A549 (cell line): ENCODE data around the gene FLNB. TPM values are rescaled to one million over a fixed set of nuclear protein-coding genes. Genes with fewer than 3 reads are reported as not detected.

Source experiments
- ATAC-seq, 2 experiments: fragments of 200-7000 bp in 1 of 2; fragments of >200 bp in 1 of 2; cut with Nextera tagmentation in 1 of 2; cut with Tn5 transposase in 1 of 2; 3 replicates each; pipeline versions ENCODE4 v1.8.0 to v1.9.1; 2018 to 2020; ENCODE audit warnings: mild to moderate bottlenecking in 1 of 2, moderate library complexity in 1 of 2
- CTCF ChIA-PET: fragments of 300-600 bp; sonication (Branson Sonifier 250); formaldehyde crosslinking; extraction: SDS; loops from one replicate; lab custom pipeline; 2021; ENCODE audit warnings: antibody characterized with exemption, inconsistent platforms; lab: Yijun Ruan, JAX
- POLR2A ChIA-PET: fragments of 350-600 bp; formaldehyde crosslinking; extraction: SDS; loops from one replicate; lab custom pipeline; 2021; ENCODE audit warnings: antibody characterized with exemption, inconsistent platforms; lab: Yijun Ruan, JAX
- DNase-seq, 2 experiments: peaks; one replicate each; pipeline versions ENCODE4 v3.0.0 to v3.0.0-alpha.2; 2011 to 2016; ENCODE audit warnings: low read depth in 1 of 2, low spot score in 1 of 2
- FAIRE-seq: peaks from 2 replicates; lab custom pipeline; 2011; peaks lifted over from hg19 to GRCh38; lab: Jason Lieb, UNC
- H3K27ac ChIP-seq, 2 experiments: fragments of >200 bp; sonication (Bioruptor Twin); formaldehyde crosslinking; 3 replicates each; pipeline ENCODE4 v1.5.1; 2016 to 2017
- H3K4me1 ChIP-seq: fragments of >200 bp; sonication (Bioruptor Twin); formaldehyde crosslinking; 3 replicates; pipeline ENCODE4 v1.6.1; 2016
- H3K4me2 ChIP-seq: fragments of >200 bp; sonication (Bioruptor Twin); formaldehyde crosslinking; 3 replicates; pipeline ENCODE4 v1.6.1; 2016
- H3K4me3 ChIP-seq: fragments of >200 bp; sonication (Bioruptor Twin); formaldehyde crosslinking; 3 replicates; pipeline ENCODE4 v1.5.1; 2016
- H3K9me3 ChIP-seq: fragments of >200 bp; sonication (Bioruptor Twin); formaldehyde crosslinking; 3 replicates; pipeline ENCODE4 v1.6.1; 2016
- CEBPB ChIP-seq, 2 experiments: fragments of >200 bp in 1 of 2; sonication (Bioruptor Twin) in 1 of 2; formaldehyde crosslinking in 1 of 2; IDR thresholded peaks; 2 replicates each; pipeline ENCODE4 v1.6.1; 2012 to 2016
- CHD4 ChIP-seq: fragments of 200-600 bp; sonication (generic); IDR thresholded peaks from 2 replicates; pipeline ENCODE4 v1.6.1; 2016; ENCODE audit warnings: antibody characterized with exemption, mild to moderate bottlenecking, borderline replicate concordance
- FOSL2 ChIP-seq, 2 experiments: fragments of 450-650 bp in 1 of 2; fragments of >200 bp in 1 of 2; sonication (Bioruptor Twin) in 1 of 2; formaldehyde crosslinking; IDR thresholded peaks; 2 replicates each; pipeline versions ENCODE4 v1.5.0 to v1.6.1; 2016 to 2020; ENCODE audit warnings: mild to moderate bottlenecking in 1 of 2, moderate library complexity in 1 of 2
- KDM1A ChIP-seq: fragments of 200-600 bp; sonication (generic); IDR thresholded peaks from 2 replicates; pipeline ENCODE4 v1.6.1; 2016; ENCODE audit warnings: low read depth, mild to moderate bottlenecking
- MAFK ChIP-seq: fragments of 450-650 bp; IDR thresholded peaks from 2 replicates; pipeline ENCODE4 v1.6.1; 2014; ENCODE audit not compliant: partially characterized antibody
- MYC ChIP-seq: IDR thresholded peaks from 2 replicates; pipeline ENCODE4 v1.6.1; 2012; ENCODE audit warnings: mild to moderate bottlenecking, inconsistent platforms, low read length, improper control_type of control experiment, borderline replicate concordance
- NFE2L2 ChIP-seq: fragments of 150-350 bp; conservative IDR thresholded peaks from 2 replicates; pipeline ENCODE4 v1.6.1; 2014; ENCODE audit warnings: low read length
- NPAS2 ChIP-seq: fragments of 250-450 bp; sonication (Bioruptor Pico); IDR thresholded peaks from 2 replicates; pipeline ENCODE4 v1.8.0; 2022; ENCODE audit warnings: mild to moderate bottlenecking, moderate library complexity, borderline replicate concordance
- PBX3 ChIP-seq: IDR thresholded peaks from 2 replicates; pipeline ENCODE4 v1.6.1; 2012
- RAD21 ChIP-seq, 2 experiments: fragments of >200 bp in 1 of 2; sonication (Bioruptor Twin) in 1 of 2; formaldehyde crosslinking in 1 of 2; IDR thresholded peaks in 1 of 2; conservative IDR thresholded peaks in 1 of 2; 2 replicates in 1 of 2; 3 replicates in 1 of 2; pipeline ENCODE4 v1.6.1; 2012 to 2018; ENCODE audit warnings: inconsistent platforms in 1 of 2
- SMC3 ChIP-seq: fragments of >200 bp; sonication (Bioruptor Twin); formaldehyde crosslinking; IDR thresholded peaks from 3 replicates; pipeline ENCODE4 v1.6.1; 2018; ENCODE audit warnings: inconsistent platforms
- TFCP2L1 ChIP-seq: fragments of 250-450 bp; sonication (Bioruptor Pico); IDR thresholded peaks from 2 replicates; pipeline ENCODE4 v1.5.0; 2021; ENCODE audit warnings: mild to moderate bottlenecking
- ZC3H11A ChIP-seq: fragments of 450-650 bp; IDR thresholded peaks from 2 replicates; pipeline ENCODE4 v1.6.1; 2014; ENCODE audit warnings: antibody characterized with exemption, mild to moderate bottlenecking
- ZFP36 ChIP-seq: fragments of 450-650 bp; IDR thresholded peaks from 2 replicates; pipeline ENCODE4 v1.6.1; 2014; ENCODE audit warnings: borderline replicate concordance; ENCODE audit not compliant: partially characterized antibody
- ZSCAN20 ChIP-seq: fragments of 250-450 bp; sonication (Bioruptor Pico); IDR thresholded peaks from 2 replicates; pipeline ENCODE4 v1.8.0; 2022; ENCODE audit warnings: mild to moderate bottlenecking, moderate library complexity
- WGBS: methylation state at CpG from one replicate; pipeline ENCODE4 v1.1.6; 2017; ENCODE audit errors: missing lambda C conversion rate; 5-methylcytosine and 5-hydroxymethylcytosine counted together
- polyA plus RNA-seq, 4 experiments: library from polyadenylated mRNA; depleted of rRNA in 3 of 4; stranded (reverse); fragments of >200 nt; fragmentation: RNase III in 1 of 4; extraction: RNeasy Plus Mini Kit Qiagen cat#74134 plus additional on column Dnase treatment in 1 of 4; gene quantifications; 2 replicates in 3 of 4; 3 replicates in 1 of 4; pipeline ENCODE4 v1.2.3, GENCODE V29; 2011 to 2017
- TF ChIP-seq, protein P1 (sequence below): fragments of >200 bp; sonication (Bioruptor Twin); formaldehyde crosslinking; IDR thresholded peaks from 3 replicates; pipeline ENCODE4 v1.5.1; 2016
- TF ChIP-seq, protein P2 (sequence below): fragments of 250-450 bp; sonication (Bioruptor Pico); IDR thresholded peaks from 2 replicates; pipeline ENCODE4 v1.5.0; 2021; ENCODE audit warnings: mild to moderate bottlenecking, moderate library complexity, borderline replicate concordance

The FLNB gene
- polyA plus RNA-seq, 2 of the 4 experiments (the other 2 are of a cell fraction), result 235 to 439 TPM

- peak overlapping the region; percentile 59 for H3K4me2 ChIP-seq
- DNase-seq, result peak; percentile 69 to 80
- H3K9me3 ChIP-seq, result no peaks in the 10 kb centered on the region
- no peak overlapping the region for H3K4me3 ChIP-seq
- POLR2A ChIA-PET, result no interaction called here
- peak; percentile 27 to 70 for ATAC-seq
- TF ChIP-seq KDM1A, result no peak
- no peak for TF ChIP-seq CHD4
- TF ChIP-seq RAD21 (conservative IDR thresholded peaks at IDR 0.05 in 1 of 2, IDR thresholded peaks at IDR 0.05 in 1 of 2), result peak; percentile 57 to 62
- no peak for TF ChIP-seq MAFK
- no peak for TF ChIP-seq MYC
- TF ChIP-seq ZC3H11A, result no peak
- no peak for TF ChIP-seq ZSCAN20 (CRISPR knock-in tag)
- TF ChIP-seq SMC3, result peak; percentile 43
- TF ChIP-seq TFCP2L1, result 0 out of 2 replicates have a peak, but pooled peaks have one; percentile 53
- TF ChIP-seq, protein P1, sequence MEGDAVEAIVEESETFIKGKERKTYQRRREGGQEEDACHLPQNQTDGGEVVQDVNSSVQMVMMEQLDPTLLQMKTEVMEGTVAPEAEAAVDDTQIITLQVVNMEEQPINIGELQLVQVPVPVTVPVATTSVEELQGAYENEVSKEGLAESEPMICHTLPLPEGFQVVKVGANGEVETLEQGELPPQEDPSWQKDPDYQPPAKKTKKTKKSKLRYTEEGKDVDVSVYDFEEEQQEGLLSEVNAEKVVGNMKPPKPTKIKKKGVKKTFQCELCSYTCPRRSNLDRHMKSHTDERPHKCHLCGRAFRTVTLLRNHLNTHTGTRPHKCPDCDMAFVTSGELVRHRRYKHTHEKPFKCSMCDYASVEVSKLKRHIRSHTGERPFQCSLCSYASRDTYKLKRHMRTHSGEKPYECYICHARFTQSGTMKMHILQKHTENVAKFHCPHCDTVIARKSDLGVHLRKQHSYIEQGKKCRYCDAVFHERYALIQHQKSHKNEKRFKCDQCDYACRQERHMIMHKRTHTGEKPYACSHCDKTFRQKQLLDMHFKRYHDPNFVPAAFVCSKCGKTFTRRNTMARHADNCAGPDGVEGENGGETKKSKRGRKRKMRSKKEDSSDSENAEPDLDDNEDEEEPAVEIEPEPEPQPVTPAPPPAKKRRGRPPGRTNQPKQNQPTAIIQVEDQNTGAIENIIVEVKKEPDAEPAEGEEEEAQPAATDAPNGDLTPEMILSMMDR, result peak; percentile 75
- no peak for TF ChIP-seq NPAS2 (CRISPR knock-in tag)
- TF ChIP-seq, protein P2, sequence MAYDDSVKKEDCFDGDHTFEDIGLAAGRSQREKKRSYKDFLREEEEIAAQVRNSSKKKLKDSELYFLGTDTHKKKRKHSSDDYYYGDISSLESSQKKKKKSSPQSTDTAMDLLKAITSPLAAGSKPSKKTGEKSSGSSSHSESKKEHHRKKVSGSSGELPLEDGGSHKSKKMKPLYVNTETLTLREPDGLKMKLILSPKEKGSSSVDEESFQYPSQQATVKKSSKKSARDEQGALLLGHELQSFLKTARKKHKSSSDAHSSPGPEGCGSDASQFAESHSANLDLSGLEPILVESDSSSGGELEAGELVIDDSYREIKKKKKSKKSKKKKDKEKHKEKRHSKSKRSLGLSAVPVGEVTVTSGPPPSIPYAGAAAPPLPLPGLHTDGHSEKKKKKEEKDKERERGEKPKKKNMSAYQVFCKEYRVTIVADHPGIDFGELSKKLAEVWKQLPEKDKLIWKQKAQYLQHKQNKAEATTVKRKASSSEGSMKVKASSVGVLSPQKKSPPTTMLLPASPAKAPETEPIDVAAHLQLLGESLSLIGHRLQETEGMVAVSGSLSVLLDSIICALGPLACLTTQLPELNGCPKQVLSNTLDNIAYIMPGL, result no peak
- no peak for TF ChIP-seq PBX3
- no peak for TF ChIP-seq NFE2L2
- peak overlapping the region; percentile 48 to 98 for H3K27ac ChIP-seq
- H3K4me1 ChIP-seq, result peaks cover 75% of the 10 kb centered on the region
- CTCF ChIA-PET, result interaction anchor here (0.5 to 6.4 kb wide), 31 partner anchors 8 to 888 kb away, joined by 3 to 49 read pairs (median 3); partner anchors contain the start of genes HTD2 and RPP14
- 35% methylated on average over 23 of the region's 46 CpGs for WGBS
- no peak for FAIRE-seq
Measured at GRCh38 chr3:58177747-58178527, 169.7 kb downstream of the FLNB start.

- FAIRE-seq (no peak), DNase-seq (no peak), ATAC-seq (peak in 1 of 2 experiments; percentile 0; a peak in 3 of 6 replicates)
- Histone ChIP-seq H3K4me3 (no peak overlapping the region), H3K4me2 (no peak overlapping the region)
- POLR2A ChIA-PET, result no interaction called here
- no peak for TF ChIP-seq FOSL2 (IDR thresholded peaks at IDR 0.05)
- no peak for TF ChIP-seq FOSL2 (CRISPR knock-in tag; IDR thresholded peaks at IDR 0.05)
- TF ChIP-seq CEBPB (IDR thresholded peaks at IDR 0.05), result 0 out of 4 replicates have a peak, but pooled peaks of 1 of the 2 experiments have one; percentile 23
- peak; percentile 92 for TF ChIP-seq ZFP36
- TF ChIP-seq, all 56 proteins: peak for 2
- CTCF ChIA-PET, result interaction anchor here (0.5 to 6.4 kb wide), 16 partner anchors 8 to 887 kb away, joined by 3 to 49 read pairs (median 4); partner anchors contain the start of genes HTD2 and RPP14
- H3K9me3 ChIP-seq, result no peaks in the 10 kb centered on the region
- peak overlapping the region in 1 of 2 experiments; percentile 98; a peak in 3 of 6 replicates for H3K27ac ChIP-seq
- 70% methylated on average over 15 of the region's 17 CpGs for WGBS
- peaks cover 67% of the 10 kb centered on the region for H3K4me1 ChIP-seq
Measured at GRCh38 chr3:58178528-58179234, 170.5 kb downstream of the FLNB start.
